Eye (tissue), 1 donor: ENCODE results near the gene TNS3.
A peak's percentile ranks its signal among the peaks of the same experiment; 100 is the strongest.
"Not testable (repeated sequence)": the region's sequence is repeated elsewhere in the genome, so short reads cannot be mapped to it uniquely, and the experiment has no call there.

Source experiments
- DNase-seq: peaks from one replicate; pipeline ENCODE4 v3.0.0-alpha.2; 2015

Gene TNS3

GRCh38 chr7:47559306-47560220 is 22.3 kb downstream of the TNS3 start:
- DNase-seq = no peak

- DNase-seq = peak; percentile 27
Observed at GRCh38 chr7:47557694-47558670, 23.9 kb downstream of the TNS3 start.

GRCh38 chr7:47557317-47557693 is 24.6 kb downstream of the TNS3 start:
- no peak for DNase-seq

GRCh38 chr7:47556511-47557180 is 25.3 kb downstream of the TNS3 start:
- no peak for DNase-seq

GRCh38 chr7:47553309-47553708 is 28.6 kb downstream of the TNS3 start:
- DNase-seq = no peak

GRCh38 chr7:47552621-47553020 is 29.3 kb downstream of the TNS3 start:
- no peak for DNase-seq

GRCh38 chr7:47551668-47552440 is 30.1 kb downstream of the TNS3 start:
- DNase-seq = peak; percentile 75

GRCh38 chr7:47550788-47551470 is 31.0 kb downstream of the TNS3 start:
- no peak for DNase-seq

GRCh38 chr7:47549916-47550315 is 32.0 kb downstream of the TNS3 start:
- DNase-seq = no peak

GRCh38 chr7:47549397-47549796 is 32.5 kb downstream of the TNS3 start:
- no peak for DNase-seq

- DNase-seq = no peak
Observed at GRCh38 chr7:47548546-47548945, 33.4 kb downstream of the TNS3 start.

GRCh38 chr7:47546733-47547494 is 35.0 kb downstream of the TNS3 start:
- DNase-seq = no peak

GRCh38 chr7:47546171-47546570 is 35.7 kb downstream of the TNS3 start:
- no peak for DNase-seq

- no peak for DNase-seq
Observed at GRCh38 chr7:47544416-47544815, 37.5 kb downstream of the TNS3 start.

GRCh38 chr7:47543714-47544113 is 38.2 kb downstream of the TNS3 start:
- no peak for DNase-seq

- DNase-seq = no peak
Observed at GRCh38 chr7:47543056-47543455, 38.9 kb downstream of the TNS3 start.

- DNase-seq = no peak
Observed at GRCh38 chr7:47542051-47542450, 39.9 kb downstream of the TNS3 start.

GRCh38 chr7:47541485-47541884 is 40.4 kb downstream of the TNS3 start:
- not testable (repeated sequence) for DNase-seq

GRCh38 chr7:47540387-47541350 is 41.2 kb downstream of the TNS3 start:
- no peak for DNase-seq

GRCh38 chr7:47540053-47540386 is 41.9 kb downstream of the TNS3 start:
- DNase-seq = no peak
